Measurements from ENCODE around the gene PFDN2.
A peak's percentile ranks its signal among the peaks of the same experiment; 100 is the strongest.

Gene PFDN2

GRCh38 chr1:161158316-161159010 lies 40.6 kb upstream of the PFDN2 start:
- Histone ChIP-seq H3K27ac (ENCODE audit: low read length) (0 out of 2 replicates have a peak overlapping the region, but pooled peaks have one; percentile 19), H3K9ac (ENCODE audit: low read length) (peak overlapping the region; percentile 84; the same call in 1 of the 2 replicates), H3K27me3 (ENCODE audit: low read depth, low read length) (no peaks in the 10 kb centered on the region), H3K4me1 (ENCODE audit: low read length) (peaks cover 18% of the 10 kb centered on the region), H3K36me3 (replicated peaks; ENCODE audit: low read depth, low read length) (peaks cover 17% of the 10 kb centered on the region), H3K4me2 (ENCODE audit: low read length) (peak overlapping the region; percentile 89), H3K9me3 (ENCODE audit: insufficient read depth, low read length) (no peaks in the 10 kb centered on the region), H3K4me3 (ENCODE audit: low read length) (peak overlapping the region; percentile 86), H4K20me1 (ENCODE audit: insufficient read depth, low read length) (no peaks in the 10 kb centered on the region), H3K79me2 (ENCODE audit: low read length) (peaks cover 31% of the 10 kb centered on the region), H2AFZ (ENCODE audit: low read depth, low read length) (no peak overlapping the region)
- TF ChIP-seq EZH2phosphoT487 (IDR thresholded peaks at IDR 0.05; ENCODE audit: low read depth): no peak

- no peaks in the 10 kb centered on the region for H3K27me3 ChIP-seq (ENCODE audit: low read depth, low read length)
- no peak overlapping the region for H3K4me2 ChIP-seq (ENCODE audit: low read length)
- no peaks in the 10 kb centered on the region for H3K9me3 ChIP-seq (ENCODE audit: insufficient read depth, low read length)
- no peak overlapping the region for H3K9ac ChIP-seq (ENCODE audit: low read length)
- H3K27ac ChIP-seq (ENCODE audit: low read length): no peak overlapping the region
- H2AFZ ChIP-seq (ENCODE audit: low read depth, low read length): no peak overlapping the region
- H3K4me1 ChIP-seq (ENCODE audit: low read length): peaks cover 20% of the 10 kb centered on the region
- TF ChIP-seq EZH2phosphoT487 (IDR thresholded peaks at IDR 0.05; ENCODE audit: low read depth) (no peak), CTCF (IDR thresholded peaks at IDR 0.05; ENCODE audit: low read depth, low read length) (0 out of 2 replicates have a peak, but pooled peaks have one; percentile 6)
- peaks cover 31% of the 10 kb centered on the region for H3K79me2 ChIP-seq (ENCODE audit: low read length)
- no peak overlapping the region for H3K4me3 ChIP-seq (ENCODE audit: low read length)
- peaks cover 17% of the 10 kb centered on the region for H3K36me3 ChIP-seq (replicated peaks; ENCODE audit: low read depth, low read length)
- no peaks in the 10 kb centered on the region for H4K20me1 ChIP-seq (ENCODE audit: insufficient read depth, low read length)
These were observed 40.0 kb upstream of the PFDN2 start for GRCh38 chr1:161157867-161158266.

GRCh38 chr1:161153682-161154337 lies 36.0 kb upstream of the PFDN2 start, which contains the start of gene UFC1:
Gene UFC1, plus strand, starts transcription at chr1:161153978. Its CDS starts 20 bp downstream, at chr1:161153998.
- no peaks in the 10 kb centered on the region for H4K20me1 ChIP-seq (ENCODE audit: insufficient read depth, low read length)
- peaks cover 17% of the 10 kb centered on the region for H3K79me2 ChIP-seq (ENCODE audit: low read length)
- H3K4me2 ChIP-seq (ENCODE audit: low read length): peak within 1 kb of the TSS; percentile 80
- no peaks in the 10 kb centered on the region for H3K9me3 ChIP-seq (ENCODE audit: insufficient read depth, low read length)
- H3K4me1 ChIP-seq (ENCODE audit: low read length): peaks cover 13% of the 10 kb centered on the region
- peak within 1 kb of the TSS; percentile 97 for H2AFZ ChIP-seq (ENCODE audit: low read depth, low read length)
- peaks cover 5% of the 10 kb centered on the region for H3K36me3 ChIP-seq (replicated peaks; ENCODE audit: low read depth, low read length)
- TF ChIP-seq CTCF (IDR thresholded peaks at IDR 0.05; ENCODE audit: low read depth, low read length) (no peak), EZH2phosphoT487 (IDR thresholded peaks at IDR 0.05; ENCODE audit: low read depth) (no peak)
- H3K4me3 ChIP-seq (ENCODE audit: low read length): peak within 1 kb of the TSS; percentile 88
- no peaks in the 10 kb centered on the region for H3K27me3 ChIP-seq (ENCODE audit: low read depth, low read length)
- peak within 1 kb of the TSS; percentile 92 for H3K9ac ChIP-seq (ENCODE audit: low read length)
- peak within 1 kb of the TSS; percentile 90 for H3K27ac ChIP-seq (ENCODE audit: low read length)

GRCh38 chr1:161153176-161153575 lies 35.3 kb upstream of the PFDN2 start:
- Histone ChIP-seq H3K9ac (ENCODE audit: low read length) (peak overlapping the region; percentile 92), H3K9me3 (ENCODE audit: insufficient read depth, low read length) (no peaks in the 10 kb centered on the region), H3K27me3 (ENCODE audit: low read depth, low read length) (no peaks in the 10 kb centered on the region), H3K79me2 (ENCODE audit: low read length) (peaks cover 17% of the 10 kb centered on the region), H3K4me3 (ENCODE audit: low read length) (peak overlapping the region; percentile 88), H3K4me2 (ENCODE audit: low read length) (peak overlapping the region; percentile 80), H3K27ac (ENCODE audit: low read length) (peak overlapping the region; percentile 90; the same call in 1 of the 2 replicates), H2AFZ (ENCODE audit: low read depth, low read length) (peak overlapping the region; percentile 34; the same call in 1 of the 2 replicates), H3K4me1 (ENCODE audit: low read length) (peaks cover 9% of the 10 kb centered on the region), H4K20me1 (ENCODE audit: insufficient read depth, low read length) (no peaks in the 10 kb centered on the region), H3K36me3 (replicated peaks; ENCODE audit: low read depth, low read length) (peaks cover 5% of the 10 kb centered on the region)
- no peak for TF ChIP-seq EZH2phosphoT487 (IDR thresholded peaks at IDR 0.05; ENCODE audit: low read depth)
- TF ChIP-seq CTCF (IDR thresholded peaks at IDR 0.05; ENCODE audit: low read depth, low read length): no peak
